ENCODE measurements around the gene FCHSD1. TPM values are rescaled to one million over a fixed set of nuclear protein-coding genes. Genes with fewer than 3 reads are reported as not detected.

FCHSD1 gene
- polyA plus RNA-seq, 1 of the 3 experiments (the other 2 are of a cell fraction) = 49.2 TPM

DNA sequence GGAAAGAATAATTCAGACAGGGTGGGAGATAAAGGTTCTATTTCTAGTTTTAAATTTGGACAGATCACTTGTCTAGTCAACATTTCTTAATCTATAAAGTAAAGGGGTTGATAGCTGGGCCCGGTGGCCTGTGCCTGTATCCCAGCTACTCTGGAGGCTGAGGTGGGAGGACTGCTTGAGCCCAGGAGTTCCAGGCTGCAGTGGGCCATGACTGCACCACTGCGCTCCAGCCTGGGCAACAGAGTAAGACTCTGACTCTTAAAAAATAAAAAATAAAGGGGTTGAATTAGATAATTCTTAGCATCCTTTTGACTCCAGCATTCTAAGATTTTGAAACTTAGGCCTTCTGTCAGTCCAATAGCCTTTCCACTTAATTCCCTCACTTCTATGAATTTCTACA lies 43.2 kb downstream of the FCHSD1 start:
- Histone ChIP-seq H3K9me3 (no peaks in the 10 kb centered on the region), H3K9me2 (no peaks in the 10 kb centered on the region), H3K27ac (ENCODE audit: low read depth in 2 of 2, low read length in 1 of 2) (no peak overlapping the region), H3K4me3 (ENCODE audit: low read depth in 2 of 2, low read length in 1 of 2) (no peak overlapping the region), H3K4me2 (no peak overlapping the region), H3K36me3 (replicated peaks in 1 of 2; ENCODE audit: control insufficient read depth in 1 of 2, insufficient read depth in 2 of 2, low read length in 1 of 2) (peaks cover 4% of the 10 kb centered on the region in 2 experiments), H2AFZ (ENCODE audit: low read depth) (no peak overlapping the region), H3K9ac (no peak overlapping the region), H3K27me3 (ENCODE audit: insufficient read depth) (no peaks in the 10 kb centered on the region), H3K4me1 (ENCODE audit: control insufficient read depth in 1 of 2, insufficient read depth in 2 of 2, low read depth in 1 of 2, low read length in 1 of 2) (peaks cover 0 to 8% of the 10 kb centered on the region in 2 experiments; a peak in 2 of 4 replicates), H3F3A (replicated peaks; ENCODE audit: insufficient read depth) (peaks cover 6% of the 10 kb centered on the region), H3K79me2 (ENCODE audit: insufficient read depth) (peaks cover 94% of the 10 kb centered on the region), H4K20me1 (ENCODE audit: insufficient read depth) (no peaks in the 10 kb centered on the region)
- TF ChIP-seq MEF2A (IDR thresholded peaks at IDR 0.05; ENCODE audit: borderline replicate concordance, low read depth) = no peak
- no peak for TF ChIP-seq TCF12 (IDR thresholded peaks at IDR 0.05)
- no peak for TF ChIP-seq RXRA (IDR thresholded peaks at IDR 0.05; ENCODE audit: borderline replicate concordance, low read depth)
- TF ChIP-seq RAD21 (IDR thresholded peaks at IDR 0.05; ENCODE audit: low read length) = no peak
- TF ChIP-seq CHD2 (IDR thresholded peaks at IDR 0.05; ENCODE audit: low read length, partially characterized antibody) = no peak
- TF ChIP-seq, protein P1, sequence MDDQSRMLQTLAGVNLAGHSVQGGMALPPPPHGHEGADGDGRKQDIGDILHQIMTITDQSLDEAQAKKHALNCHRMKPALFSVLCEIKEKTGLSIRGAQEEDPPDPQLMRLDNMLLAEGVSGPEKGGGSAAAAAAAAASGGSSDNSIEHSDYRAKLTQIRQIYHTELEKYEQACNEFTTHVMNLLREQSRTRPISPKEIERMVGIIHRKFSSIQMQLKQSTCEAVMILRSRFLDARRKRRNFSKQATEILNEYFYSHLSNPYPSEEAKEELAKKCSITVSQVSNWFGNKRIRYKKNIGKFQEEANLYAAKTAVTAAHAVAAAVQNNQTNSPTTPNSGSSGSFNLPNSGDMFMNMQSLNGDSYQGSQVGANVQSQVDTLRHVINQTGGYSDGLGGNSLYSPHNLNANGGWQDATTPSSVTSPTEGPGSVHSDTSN (IDR thresholded peaks at IDR 0.05) = no peak
- no peak for TF ChIP-seq SIN3A (IDR thresholded peaks at IDR 0.05; ENCODE audit: borderline replicate concordance, low read depth, low read length)
- no peak for TF ChIP-seq NRF1 (IDR thresholded peaks at IDR 0.05; ENCODE audit: low read depth, low read length)
- ChIA-PET CTCF (interaction anchor here (1.2 to 4.2 kb wide), 4 partner anchors 11 to 16 kb away, joined by 5 to 32 read pairs (median 10); partner anchors contain the start of gene DIAPH1), POLR2A (no interaction called here)
- no peak for DNase-seq
- 64% methylated on average over 2 of the region's 2 CpGs for WGBS (ENCODE audit: low lambda C conversion rate)

DNA sequence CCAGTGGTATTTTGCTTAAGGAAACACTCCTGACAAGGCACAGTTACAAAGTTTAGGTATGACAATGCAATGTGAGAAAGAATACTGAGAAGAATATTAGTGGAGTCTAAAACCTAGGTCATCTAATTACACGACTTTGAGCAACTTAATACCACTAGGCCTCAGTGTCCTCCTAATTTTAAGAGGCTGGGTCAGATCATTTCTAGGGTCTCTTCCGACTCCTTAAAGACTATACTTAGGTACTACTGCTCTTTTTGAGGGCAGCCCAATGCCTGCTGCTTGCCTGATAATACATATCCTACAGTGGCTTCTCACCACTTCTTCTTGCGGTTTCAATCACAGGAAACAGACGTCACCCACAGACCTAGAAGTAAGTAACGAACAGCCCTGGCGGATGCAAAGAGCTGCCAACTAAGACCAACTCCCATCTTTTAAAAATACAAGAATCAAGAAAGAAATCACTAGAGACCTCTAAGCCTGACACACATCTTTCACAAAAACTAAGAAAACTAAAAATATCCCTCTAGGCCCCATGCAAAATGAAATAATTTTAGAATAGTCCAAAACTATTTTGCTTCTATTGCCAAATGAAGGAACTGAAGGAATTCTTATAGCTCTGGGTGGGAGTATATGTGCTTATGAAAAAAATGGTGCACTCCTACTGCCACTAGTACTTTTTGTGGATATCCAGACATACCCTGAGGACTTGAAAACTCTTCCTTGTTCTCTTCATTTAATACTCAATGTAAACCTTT lies 45.5 kb downstream of the FCHSD1 start:
- Histone ChIP-seq H3K9ac (no peak overlapping the region), H3K4me1 (ENCODE audit: control insufficient read depth in 1 of 2, insufficient read depth in 2 of 2, low read depth in 1 of 2, low read length in 1 of 2) (peaks cover 0 to 8% of the 10 kb centered on the region in 2 experiments; a peak in 2 of 4 replicates), H3K36me3 (replicated peaks in 1 of 2; ENCODE audit: control insufficient read depth in 1 of 2, insufficient read depth in 2 of 2, low read length in 1 of 2) (no peaks in the 10 kb centered on the region), H3K9me2 (no peaks in the 10 kb centered on the region), H4K20me1 (ENCODE audit: insufficient read depth) (no peaks in the 10 kb centered on the region), H3K4me3 (ENCODE audit: low read depth in 2 of 2, low read length in 1 of 2) (no peak overlapping the region), H3K4me2 (no peak overlapping the region), H2AFZ (ENCODE audit: low read depth) (no peak overlapping the region), H3K27ac (ENCODE audit: low read depth in 2 of 2, low read length in 1 of 2) (peak overlapping the region in 1 of 2 experiments; percentile 69; a peak in 2 of 4 replicates), H3K27me3 (ENCODE audit: insufficient read depth) (no peaks in the 10 kb centered on the region), H3K79me2 (ENCODE audit: insufficient read depth) (peaks cover 95% of the 10 kb centered on the region), H3F3A (replicated peaks; ENCODE audit: insufficient read depth) (peaks cover 6% of the 10 kb centered on the region), H3K9me3 (no peaks in the 10 kb centered on the region)
- POLR2A ChIA-PET = no interaction called here
- CTCF ChIA-PET = interaction anchor here (0.6 to 4.8 kb wide), 5 partner anchors 9 to 66 kb away, joined by 3 to 47 read pairs (median 5); partner anchors contain the start of gene DIAPH1
- 86% methylated on average over 6 of the region's 6 CpGs for WGBS (ENCODE audit: low lambda C conversion rate)
- no peak for DNase-seq
- no peak for TF ChIP-seq RCOR1 (IDR thresholded peaks at IDR 0.05; ENCODE audit: low read length)
- TF ChIP-seq, protein P2, sequence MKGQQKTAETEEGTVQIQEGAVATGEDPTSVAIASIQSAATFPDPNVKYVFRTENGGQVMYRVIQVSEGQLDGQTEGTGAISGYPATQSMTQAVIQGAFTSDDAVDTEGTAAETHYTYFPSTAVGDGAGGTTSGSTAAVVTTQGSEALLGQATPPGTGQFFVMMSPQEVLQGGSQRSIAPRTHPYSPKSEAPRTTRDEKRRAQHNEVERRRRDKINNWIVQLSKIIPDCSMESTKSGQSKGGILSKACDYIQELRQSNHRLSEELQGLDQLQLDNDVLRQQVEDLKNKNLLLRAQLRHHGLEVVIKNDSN (IDR thresholded peaks at IDR 0.05; ENCODE audit: borderline replicate concordance, low read depth) = no peak
- no peak for TF ChIP-seq FOXJ3 (CRISPR knock-in tag; IDR thresholded peaks at IDR 0.05)
- no peak for TF ChIP-seq FOXM1 (IDR thresholded peaks at IDR 0.05; ENCODE audit: low read depth)
- TF ChIP-seq SMC3 (IDR thresholded peaks at IDR 0.05; ENCODE audit: low read depth, low read length) = no peak
- TF ChIP-seq, protein P3, sequence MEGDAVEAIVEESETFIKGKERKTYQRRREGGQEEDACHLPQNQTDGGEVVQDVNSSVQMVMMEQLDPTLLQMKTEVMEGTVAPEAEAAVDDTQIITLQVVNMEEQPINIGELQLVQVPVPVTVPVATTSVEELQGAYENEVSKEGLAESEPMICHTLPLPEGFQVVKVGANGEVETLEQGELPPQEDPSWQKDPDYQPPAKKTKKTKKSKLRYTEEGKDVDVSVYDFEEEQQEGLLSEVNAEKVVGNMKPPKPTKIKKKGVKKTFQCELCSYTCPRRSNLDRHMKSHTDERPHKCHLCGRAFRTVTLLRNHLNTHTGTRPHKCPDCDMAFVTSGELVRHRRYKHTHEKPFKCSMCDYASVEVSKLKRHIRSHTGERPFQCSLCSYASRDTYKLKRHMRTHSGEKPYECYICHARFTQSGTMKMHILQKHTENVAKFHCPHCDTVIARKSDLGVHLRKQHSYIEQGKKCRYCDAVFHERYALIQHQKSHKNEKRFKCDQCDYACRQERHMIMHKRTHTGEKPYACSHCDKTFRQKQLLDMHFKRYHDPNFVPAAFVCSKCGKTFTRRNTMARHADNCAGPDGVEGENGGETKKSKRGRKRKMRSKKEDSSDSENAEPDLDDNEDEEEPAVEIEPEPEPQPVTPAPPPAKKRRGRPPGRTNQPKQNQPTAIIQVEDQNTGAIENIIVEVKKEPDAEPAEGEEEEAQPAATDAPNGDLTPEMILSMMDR (IDR thresholded peaks at IDR 0.05) = no peak
- TF ChIP-seq NRF1 (IDR thresholded peaks at IDR 0.05; ENCODE audit: low read depth, low read length) = no peak
- TF ChIP-seq TEAD4 (IDR thresholded peaks at IDR 0.05; ENCODE audit: borderline replicate concordance, insufficient read depth) = no peak
- TF ChIP-seq, protein P4, sequence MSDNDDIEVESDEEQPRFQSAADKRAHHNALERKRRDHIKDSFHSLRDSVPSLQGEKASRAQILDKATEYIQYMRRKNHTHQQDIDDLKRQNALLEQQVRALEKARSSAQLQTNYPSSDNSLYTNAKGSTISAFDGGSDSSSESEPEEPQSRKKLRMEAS (IDR thresholded peaks at IDR 0.05; ENCODE audit: low read depth) = no peak
- no peak for TF ChIP-seq JUND (IDR thresholded peaks at IDR 0.05)
- TF ChIP-seq, protein P5, sequence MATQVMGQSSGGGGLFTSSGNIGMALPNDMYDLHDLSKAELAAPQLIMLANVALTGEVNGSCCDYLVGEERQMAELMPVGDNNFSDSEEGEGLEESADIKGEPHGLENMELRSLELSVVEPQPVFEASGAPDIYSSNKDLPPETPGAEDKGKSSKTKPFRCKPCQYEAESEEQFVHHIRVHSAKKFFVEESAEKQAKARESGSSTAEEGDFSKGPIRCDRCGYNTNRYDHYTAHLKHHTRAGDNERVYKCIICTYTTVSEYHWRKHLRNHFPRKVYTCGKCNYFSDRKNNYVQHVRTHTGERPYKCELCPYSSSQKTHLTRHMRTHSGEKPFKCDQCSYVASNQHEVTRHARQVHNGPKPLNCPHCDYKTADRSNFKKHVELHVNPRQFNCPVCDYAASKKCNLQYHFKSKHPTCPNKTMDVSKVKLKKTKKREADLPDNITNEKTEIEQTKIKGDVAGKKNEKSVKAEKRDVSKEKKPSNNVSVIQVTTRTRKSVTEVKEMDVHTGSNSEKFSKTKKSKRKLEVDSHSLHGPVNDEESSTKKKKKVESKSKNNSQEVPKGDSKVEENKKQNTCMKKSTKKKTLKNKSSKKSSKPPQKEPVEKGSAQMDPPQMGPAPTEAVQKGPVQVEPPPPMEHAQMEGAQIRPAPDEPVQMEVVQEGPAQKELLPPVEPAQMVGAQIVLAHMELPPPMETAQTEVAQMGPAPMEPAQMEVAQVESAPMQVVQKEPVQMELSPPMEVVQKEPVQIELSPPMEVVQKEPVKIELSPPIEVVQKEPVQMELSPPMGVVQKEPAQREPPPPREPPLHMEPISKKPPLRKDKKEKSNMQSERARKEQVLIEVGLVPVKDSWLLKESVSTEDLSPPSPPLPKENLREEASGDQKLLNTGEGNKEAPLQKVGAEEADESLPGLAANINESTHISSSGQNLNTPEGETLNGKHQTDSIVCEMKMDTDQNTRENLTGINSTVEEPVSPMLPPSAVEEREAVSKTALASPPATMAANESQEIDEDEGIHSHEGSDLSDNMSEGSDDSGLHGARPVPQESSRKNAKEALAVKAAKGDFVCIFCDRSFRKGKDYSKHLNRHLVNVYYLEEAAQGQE (IDR thresholded peaks at IDR 0.05; ENCODE audit: low read depth, low read length) = no peak
- no peak for TF ChIP-seq MEF2A (IDR thresholded peaks at IDR 0.05; ENCODE audit: borderline replicate concordance, low read depth)
